ENCODE results near the gene LTO1. TPM values are rescaled to one million over a fixed set of nuclear protein-coding genes. Genes with fewer than 3 reads are reported as not detected.

LTO1 gene
- polyA plus RNA-seq, 1 of the 3 experiments (the other 2 are of a cell fraction): 30.8 TPM

- Histone ChIP-seq H3K36me3 (replicated peaks in 1 of 2; ENCODE audit: control insufficient read depth in 1 of 2, insufficient read depth in 2 of 2, low read length in 1 of 2) (peaks cover 4 to 12% of the 10 kb centered on the region in 2 experiments), H3K4me3 (ENCODE audit: low read depth in 2 of 2, low read length in 1 of 2) (no peak overlapping the region), H3K27ac (ENCODE audit: low read depth in 2 of 2, low read length in 1 of 2) (no peak overlapping the region), H3K9ac (no peak overlapping the region), H3K4me1 (ENCODE audit: control insufficient read depth in 1 of 2, insufficient read depth in 2 of 2, low read depth in 1 of 2, low read length in 1 of 2) (no peaks in the 10 kb centered on the region; a peak in 1 of 4 replicates), H4K20me1 (ENCODE audit: insufficient read depth) (peaks cover 21% of the 10 kb centered on the region), H3K27me3 (ENCODE audit: insufficient read depth) (no peaks in the 10 kb centered on the region), H3K4me2 (no peak overlapping the region), H2AFZ (ENCODE audit: low read depth) (no peak overlapping the region), H3K9me2 (no peaks in the 10 kb centered on the region), H3K9me3 (no peaks in the 10 kb centered on the region), H3F3A (replicated peaks; ENCODE audit: insufficient read depth) (peaks cover 25% of the 10 kb centered on the region), H3K79me2 (ENCODE audit: insufficient read depth) (no peaks in the 10 kb centered on the region)
- DNase-seq: peak; percentile 19
- TF ChIP-seq GABPA (IDR thresholded peaks at IDR 0.05; ENCODE audit: low read depth) (no peak), TAF1 (IDR thresholded peaks at IDR 0.05; ENCODE audit: borderline replicate concordance, low read depth, low read length) (no peak), EP300 (IDR thresholded peaks at IDR 0.05; ENCODE audit: borderline replicate concordance in 1 of 2, low read depth in 1 of 2, low read length in 1 of 2) (no peak), SMC3 (IDR thresholded peaks at IDR 0.05; ENCODE audit: low read depth, low read length) (no peak), MAX (IDR thresholded peaks at IDR 0.05; ENCODE audit: low read depth) (no peak), USF1 (IDR thresholded peaks at IDR 0.05; ENCODE audit: borderline replicate concordance, low read depth) (no peak), YY1 (IDR thresholded peaks at IDR 0.05; ENCODE audit: low read depth) (no peak), CHD2 (IDR thresholded peaks at IDR 0.05; ENCODE audit: low read length, partially characterized antibody) (no peak), SIN3A (IDR thresholded peaks at IDR 0.05; ENCODE audit: borderline replicate concordance, low read depth, low read length) (no peak), FOSL2 (IDR thresholded peaks at IDR 0.05; ENCODE audit: borderline replicate concordance, low read depth) (no peak), NRF1 (IDR thresholded peaks at IDR 0.05; ENCODE audit: low read depth, low read length) (no peak), GATA2 (CRISPR knock-in tag; IDR thresholded peaks at IDR 0.05) (no peak), NFIC (IDR thresholded peaks at IDR 0.05; ENCODE audit: borderline replicate concordance) (no peak)
- TF ChIP-seq, protein P1, sequence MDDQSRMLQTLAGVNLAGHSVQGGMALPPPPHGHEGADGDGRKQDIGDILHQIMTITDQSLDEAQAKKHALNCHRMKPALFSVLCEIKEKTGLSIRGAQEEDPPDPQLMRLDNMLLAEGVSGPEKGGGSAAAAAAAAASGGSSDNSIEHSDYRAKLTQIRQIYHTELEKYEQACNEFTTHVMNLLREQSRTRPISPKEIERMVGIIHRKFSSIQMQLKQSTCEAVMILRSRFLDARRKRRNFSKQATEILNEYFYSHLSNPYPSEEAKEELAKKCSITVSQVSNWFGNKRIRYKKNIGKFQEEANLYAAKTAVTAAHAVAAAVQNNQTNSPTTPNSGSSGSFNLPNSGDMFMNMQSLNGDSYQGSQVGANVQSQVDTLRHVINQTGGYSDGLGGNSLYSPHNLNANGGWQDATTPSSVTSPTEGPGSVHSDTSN (IDR thresholded peaks at IDR 0.05): no peak
- CTCF ChIA-PET: interaction anchor here (1.3 to 8.9 kb wide), 5 partner anchors 9 to 558 kb away, joined by 3 to 84 read pairs (median 33); no protein-coding TSS in a partner anchor
- POLR2A ChIA-PET: interaction anchor here (1.8 kb wide), 1 partner anchor 10 kb away, joined by 4 read pairs; no protein-coding TSS in a partner anchor
- WGBS (ENCODE audit: low lambda C conversion rate): 92% methylated on average over 15 of the region's 18 CpGs
Observed at GRCh38 chr11:69658626-69659450, 16.3 kb downstream of the LTO1 start.
